HL-60 (cell line): ENCODE results near the gene FAM114A2.

Experiments
- DNase-seq, 2 experiments: peaks; one replicate each; pipeline ENCODE4 v3.0.0-alpha.2; 2010 to 2020; ENCODE audit warnings: low read depth in 1 of 2, low spot score in 1 of 2
- H3K27ac ChIP-seq: fragments of 250-450 bp; sonication (Bioruptor Pico); replicated peaks from 2 replicates; pipeline ENCODE4 v1.5.1; 2020; ENCODE audit warnings: mild to moderate bottlenecking, moderate library complexity
- H3K27me3 ChIP-seq: fragments of 250-450 bp; sonication (Bioruptor Pico); 2 replicates; pipeline ENCODE4 v1.5.1; 2021; ENCODE audit warnings: mild to moderate bottlenecking, moderate library complexity; ENCODE audit not compliant: insufficient read depth, poor library complexity, severe bottlenecking
- H3K4me3 ChIP-seq: replicated peaks from 2 replicates; pipeline ENCODE4 v1.5.1; 2011; ENCODE audit warnings: mild to moderate bottlenecking, control low read depth, low read length; ENCODE audit not compliant: insufficient read depth
- CTCF ChIP-seq: IDR thresholded peaks from one replicate; pipeline ENCODE4 v1.5.1; 2011; ENCODE audit warnings: low read length, control low read depth, inconsistent platforms; ENCODE audit not compliant: insufficient read depth
- GABPA ChIP-seq: IDR thresholded peaks from 2 replicates; pipeline ENCODE4 v1.6.1; 2012; ENCODE audit warnings: low read depth
- POLR2AphosphoS5 ChIP-seq: IDR thresholded peaks from 2 replicates; pipeline ENCODE4 v1.6.1; 2012; ENCODE audit warnings: low read depth
- REST ChIP-seq: IDR thresholded peaks from 2 replicates; pipeline ENCODE4 v1.6.1; 2012; ENCODE audit warnings: low read depth; ENCODE audit not compliant: insufficient replicate concordance
- SPI1 ChIP-seq: IDR thresholded peaks from 2 replicates; pipeline ENCODE4 v1.6.1; 2012; ENCODE audit warnings: low read depth, mild to moderate bottlenecking, borderline replicate concordance

FAM114A2 gene

DNA sequence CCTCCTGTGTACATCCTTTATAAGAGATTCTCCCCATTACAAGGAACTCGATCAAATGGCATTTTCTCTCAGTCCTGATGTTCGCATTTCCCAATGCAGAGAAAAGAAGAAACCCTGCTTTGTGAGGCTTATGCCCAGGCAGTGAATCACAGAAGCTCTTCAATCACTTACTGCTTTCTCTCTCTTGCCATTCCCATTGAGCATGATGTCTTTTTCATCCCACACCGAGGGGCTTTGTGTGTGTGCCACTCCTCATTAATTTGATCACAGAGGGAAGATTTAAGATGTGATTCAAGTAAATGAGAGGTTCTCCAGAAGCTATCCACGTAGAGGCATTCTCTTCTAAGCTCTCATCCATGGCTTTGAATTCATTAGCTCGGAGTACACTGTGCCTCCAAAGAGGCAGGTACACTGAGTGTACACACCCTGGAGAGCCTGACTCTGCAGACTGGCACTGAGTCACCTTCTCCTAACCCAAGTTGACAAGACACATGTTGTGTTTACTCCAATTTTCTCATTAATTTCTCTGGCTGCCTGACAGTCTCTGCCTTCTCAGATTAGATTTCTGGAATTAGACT, 45.4 kb upstream of the FAM114A2 start:
- Histone ChIP-seq H3K27ac (no peak overlapping the region), H3K4me3 (no peak overlapping the region), H3K27me3 (no peaks in the 10 kb centered on the region)
- no peak for DNase-seq
- TF ChIP-seq REST (no peak), GABPA (no peak), CTCF (no peak), SPI1 (no peak), POLR2AphosphoS5 (no peak)

DNA sequence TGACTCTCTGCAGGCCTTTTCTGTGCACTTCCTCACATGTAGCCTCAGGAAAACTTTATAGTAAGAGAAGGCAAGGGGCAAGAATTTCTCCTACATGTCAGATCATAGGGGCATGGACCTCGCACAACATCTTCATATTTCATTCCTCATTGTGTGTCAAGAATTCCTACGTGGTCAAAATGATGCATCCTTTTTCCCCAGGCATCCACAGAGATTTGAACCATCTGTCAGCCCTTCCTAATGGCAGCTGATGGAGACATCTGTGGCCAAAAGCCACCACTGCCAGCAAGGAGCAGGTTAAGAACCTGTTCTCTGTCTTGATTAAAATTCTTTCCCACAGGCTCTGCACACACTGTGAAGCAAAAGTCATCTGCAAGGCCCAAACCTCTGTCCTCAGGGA, 42.5 kb upstream of the FAM114A2 start:
- Histone ChIP-seq H3K4me3 (no peak overlapping the region), H3K27ac (no peak overlapping the region), H3K27me3 (no peaks in the 10 kb centered on the region)
- no peak for TF ChIP-seq POLR2AphosphoS5
- TF ChIP-seq GABPA: no peak
- no peak for TF ChIP-seq REST
- TF ChIP-seq SPI1: no peak
- no peak for TF ChIP-seq CTCF
- no peak for DNase-seq

- TF ChIP-seq CTCF (no peak), SPI1 (no peak), REST (no peak), POLR2AphosphoS5 (no peak), GABPA (no peak)
- Histone ChIP-seq H3K4me3 (no peak overlapping the region), H3K27me3 (no peaks in the 10 kb centered on the region), H3K27ac (no peak overlapping the region)
- DNase-seq: peak in 1 of 2 experiments; percentile 4
These were observed 39.6 kb upstream of the FAM114A2 start for GRCh38 chr5:154078272-154078671.
